ENCODE measurements around the gene ATF3. TPM values are rescaled to one million over a fixed set of nuclear protein-coding genes. Genes with fewer than 3 reads are reported as not detected.
A peak's percentile ranks its signal among the peaks of the same experiment; 100 is the strongest.
"Not testable (repeated sequence)": the region's sequence is repeated elsewhere in the genome, so short reads cannot be mapped to it uniquely, and the experiment has no call there.

Gene ATF3
- polyA plus RNA-seq, 3 donors = 10.4 to 227 (median 13.3) TPM

DNA sequence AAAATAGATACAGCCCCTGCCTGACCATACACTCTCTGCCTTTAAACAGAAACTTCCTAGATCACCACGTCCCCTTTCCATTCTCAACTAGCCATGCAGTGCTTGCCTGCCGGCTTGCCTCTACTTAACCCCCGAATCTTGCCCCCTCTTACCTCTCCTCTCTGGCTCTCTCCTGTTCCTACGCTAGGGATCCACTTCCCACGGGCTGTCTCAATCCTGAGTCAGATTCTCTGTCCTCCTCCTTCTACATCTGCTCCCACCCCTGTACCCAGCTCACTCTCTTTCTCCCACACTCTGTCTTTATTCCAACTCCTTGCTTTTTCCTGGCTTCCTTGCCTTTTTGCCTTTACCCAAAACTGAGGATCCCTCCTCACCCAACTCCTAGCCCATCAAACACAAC, 29.3 kb downstream of the ATF3 start:
- Histone ChIP-seq H4K20me1 (ENCODE audit: insufficient read depth, low read length) (no peaks in the 10 kb centered on the region), H3K4me2 (replicated peaks; ENCODE audit: extremely low read depth, low read length, poor library complexity, severe bottlenecking) (no peak overlapping the region), H3K4me3 (replicated peaks in 1 of 3; ENCODE audit: low read depth in 2 of 3, low read length in 3 of 3) (no peak overlapping the region), H3K27ac (ENCODE audit: low read depth in 1 of 2, low read length in 2 of 2) (no peak overlapping the region), H3K27me3 (ENCODE audit: control insufficient read depth in 2 of 2, insufficient read depth in 2 of 2, low read length in 2 of 2) (no peaks in the 10 kb centered on the region), H2AFZ (ENCODE audit: insufficient read depth, low read depth, low read length, poor library complexity, severe bottlenecking) (no peak overlapping the region), H3K9ac (ENCODE audit: insufficient read depth, low read length, poor library complexity, severe bottlenecking) (no peak overlapping the region), H3K36me3 (replicated peaks in 1 of 2; ENCODE audit: control insufficient read depth in 1 of 2, insufficient read depth in 2 of 2, low read length in 2 of 2) (no peaks in the 10 kb centered on the region), H3K4me1 (ENCODE audit: control insufficient read depth in 1 of 2, insufficient read depth in 2 of 2, low read length in 2 of 2) (peaks cover 45 to 46% of the 10 kb centered on the region in 2 donors), H3K9me3 (replicated peaks in 1 of 2; ENCODE audit: control insufficient read depth in 1 of 2, insufficient read depth in 1 of 2, low read length in 2 of 2) (peaks cover 5 to 9% of the 10 kb centered on the region in 2 donors), H3K79me2 (ENCODE audit: insufficient read depth, low read length) (no peaks in the 10 kb centered on the region)
- WGBS (ENCODE audit: insufficient coverage) = 69% methylated on average over 5 of the region's 5 CpGs
- peaks cover 53% of the 10 kb centered on the region for H3K4me1 Mint-ChIP-seq
- H3K36me3 Mint-ChIP-seq = peaks cover 0 to 3% of the 10 kb centered on the region in 2 donors
- intact Hi-C loops (cut with micrococcal nuclease) = no loop called here
- TF ChIP-seq, protein P1, sequence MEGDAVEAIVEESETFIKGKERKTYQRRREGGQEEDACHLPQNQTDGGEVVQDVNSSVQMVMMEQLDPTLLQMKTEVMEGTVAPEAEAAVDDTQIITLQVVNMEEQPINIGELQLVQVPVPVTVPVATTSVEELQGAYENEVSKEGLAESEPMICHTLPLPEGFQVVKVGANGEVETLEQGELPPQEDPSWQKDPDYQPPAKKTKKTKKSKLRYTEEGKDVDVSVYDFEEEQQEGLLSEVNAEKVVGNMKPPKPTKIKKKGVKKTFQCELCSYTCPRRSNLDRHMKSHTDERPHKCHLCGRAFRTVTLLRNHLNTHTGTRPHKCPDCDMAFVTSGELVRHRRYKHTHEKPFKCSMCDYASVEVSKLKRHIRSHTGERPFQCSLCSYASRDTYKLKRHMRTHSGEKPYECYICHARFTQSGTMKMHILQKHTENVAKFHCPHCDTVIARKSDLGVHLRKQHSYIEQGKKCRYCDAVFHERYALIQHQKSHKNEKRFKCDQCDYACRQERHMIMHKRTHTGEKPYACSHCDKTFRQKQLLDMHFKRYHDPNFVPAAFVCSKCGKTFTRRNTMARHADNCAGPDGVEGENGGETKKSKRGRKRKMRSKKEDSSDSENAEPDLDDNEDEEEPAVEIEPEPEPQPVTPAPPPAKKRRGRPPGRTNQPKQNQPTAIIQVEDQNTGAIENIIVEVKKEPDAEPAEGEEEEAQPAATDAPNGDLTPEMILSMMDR (IDR thresholded peaks at IDR 0.05) = no peak
- H3K4me3 Mint-ChIP-seq = no peak overlapping the region
- H3K9me3 Mint-ChIP-seq = peaks cover 4 to 17% (median 8%) of the 10 kb centered on the region in 7 donors
- DNase-seq = no peak
- peaks cover 0 to 2% (median 1%) of the 10 kb centered on the region in 3 donors for H3K27me3 Mint-ChIP-seq (ENCODE audit: low read depth in 3 of 3)
- H3K27ac Mint-ChIP-seq = peak overlapping the region; percentile 63 to 97 (median 87)

DNA sequence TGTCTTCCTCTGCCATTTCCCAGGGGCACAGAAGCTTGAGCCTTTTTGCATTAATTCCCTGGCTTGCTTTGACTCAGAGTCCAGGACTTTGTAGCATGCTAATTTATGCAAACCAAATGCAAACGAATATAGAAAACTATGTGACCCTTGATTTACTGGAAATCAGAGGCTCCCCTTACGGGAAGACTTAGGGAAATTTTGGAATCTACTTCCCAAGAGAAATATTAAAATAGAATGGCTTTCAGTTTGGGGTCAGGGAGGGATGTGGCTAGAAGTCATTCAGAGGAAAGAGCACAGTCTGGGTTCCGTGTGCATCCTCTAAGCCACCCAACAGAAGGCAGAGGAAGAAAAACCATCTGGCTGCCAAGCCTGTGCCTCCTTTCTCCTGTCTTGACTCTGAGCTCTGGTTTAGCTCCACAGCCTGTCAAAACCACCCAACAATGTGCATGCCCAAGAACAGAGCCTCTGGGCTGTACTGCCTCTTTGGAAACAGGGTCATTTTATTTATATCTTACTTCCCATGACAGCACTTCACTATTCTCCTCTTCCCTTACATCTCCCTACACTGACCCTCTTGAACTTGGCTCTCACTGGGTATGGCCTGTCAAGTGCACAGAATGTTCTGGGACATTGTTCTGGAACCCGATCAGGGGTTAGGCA, 30.1 kb downstream of the ATF3 start:
- Histone ChIP-seq H3K4me2 (replicated peaks; ENCODE audit: extremely low read depth, low read length, poor library complexity, severe bottlenecking) (no peak overlapping the region), H4K20me1 (ENCODE audit: insufficient read depth, low read length) (no peaks in the 10 kb centered on the region), H3K9me3 (replicated peaks in 1 of 2; ENCODE audit: control insufficient read depth in 1 of 2, insufficient read depth in 1 of 2, low read length in 2 of 2) (peaks cover 5 to 9% of the 10 kb centered on the region in 2 donors), H3K9ac (ENCODE audit: insufficient read depth, low read length, poor library complexity, severe bottlenecking) (no peak overlapping the region), H3K4me3 (replicated peaks in 1 of 3; ENCODE audit: low read depth in 2 of 3, low read length in 3 of 3) (no peak overlapping the region), H3K79me2 (ENCODE audit: insufficient read depth, low read length) (no peaks in the 10 kb centered on the region), H3K4me1 (ENCODE audit: control insufficient read depth in 1 of 2, insufficient read depth in 2 of 2, low read length in 2 of 2) (peaks cover 45 to 46% of the 10 kb centered on the region in 2 donors), H2AFZ (ENCODE audit: insufficient read depth, low read depth, low read length, poor library complexity, severe bottlenecking) (no peak overlapping the region), H3K27me3 (ENCODE audit: control insufficient read depth in 2 of 2, insufficient read depth in 2 of 2, low read length in 2 of 2) (no peaks in the 10 kb centered on the region), H3K27ac (ENCODE audit: low read depth in 1 of 2, low read length in 2 of 2) (no peak overlapping the region), H3K36me3 (replicated peaks in 1 of 2; ENCODE audit: control insufficient read depth in 1 of 2, insufficient read depth in 2 of 2, low read length in 2 of 2) (no peaks in the 10 kb centered on the region)
- DNase-seq = no peak
- peak overlapping the region in 3 of 7 donors; percentile 37 to 89 (median 68) for H3K27ac Mint-ChIP-seq
- H3K4me3 Mint-ChIP-seq = no peak overlapping the region
- H3K36me3 Mint-ChIP-seq = peaks cover 0 to 3% of the 10 kb centered on the region in 2 donors
- intact Hi-C loops (cut with micrococcal nuclease) = no loop called here
- TF ChIP-seq, protein P1 (IDR thresholded peaks at IDR 0.05) = no peak
- peaks cover 0 to 2% (median 1%) of the 10 kb centered on the region in 3 donors for H3K27me3 Mint-ChIP-seq (ENCODE audit: low read depth in 3 of 3)
- H3K9me3 Mint-ChIP-seq = peaks cover 4 to 17% (median 8%) of the 10 kb centered on the region in 7 donors
- peaks cover 51% of the 10 kb centered on the region for H3K4me1 Mint-ChIP-seq
- 44% methylated on average over 2 of the region's 4 CpGs for WGBS (ENCODE audit: insufficient coverage)

DNA sequence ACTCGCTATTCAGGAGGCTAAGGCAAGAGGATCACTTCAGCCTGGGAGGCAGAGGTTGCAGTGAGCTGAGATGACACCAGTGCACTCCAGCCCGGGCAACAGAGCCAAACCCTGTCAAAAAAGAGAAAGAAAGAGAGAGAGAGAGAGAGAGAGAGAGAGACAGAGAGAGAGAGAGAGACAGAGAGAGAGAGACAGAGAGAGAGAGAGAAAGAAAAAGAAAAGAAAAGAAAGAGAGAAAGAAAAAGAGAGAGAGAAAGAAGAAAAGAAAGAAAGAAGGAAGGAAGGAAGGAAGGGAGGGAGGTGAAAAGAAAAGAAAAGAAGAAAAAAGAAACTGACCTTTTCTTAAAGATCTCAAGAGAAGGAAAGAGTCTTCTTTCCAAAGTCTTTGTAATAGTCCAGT, 31.0 kb downstream of the ATF3 start:
- H3K36me3 Mint-ChIP-seq; H3K9me3 ChIP-seq (replicated peaks in 1 of 2; ENCODE audit: control insufficient read depth in 1 of 2, insufficient read depth in 1 of 2, low read length in 2 of 2); DNase-seq; H3K27ac ChIP-seq (ENCODE audit: low read depth in 1 of 2, low read length in 2 of 2); H3K27ac Mint-ChIP-seq; H3K36me3 ChIP-seq (replicated peaks in 1 of 2; ENCODE audit: control insufficient read depth in 1 of 2, insufficient read depth in 2 of 2, low read length in 2 of 2); H4K20me1 ChIP-seq (ENCODE audit: insufficient read depth, low read length); H2AFZ ChIP-seq (ENCODE audit: insufficient read depth, low read depth, low read length, poor library complexity, severe bottlenecking); H3K4me2 ChIP-seq (replicated peaks; ENCODE audit: extremely low read depth, low read length, poor library complexity, severe bottlenecking); intact Hi-C loops (cut with micrococcal nuclease); H3K4me3 ChIP-seq (replicated peaks in 1 of 3; ENCODE audit: low read depth in 2 of 3, low read length in 3 of 3); H3K4me3 Mint-ChIP-seq; H3K79me2 ChIP-seq (ENCODE audit: insufficient read depth, low read length); H3K27me3 Mint-ChIP-seq (ENCODE audit: low read depth in 3 of 3); H3K9ac ChIP-seq (ENCODE audit: insufficient read depth, low read length, poor library complexity, severe bottlenecking); H3K27me3 ChIP-seq (ENCODE audit: control insufficient read depth in 2 of 2, insufficient read depth in 2 of 2, low read length in 2 of 2): not testable (repeated sequence)
- peaks cover 42% of the 10 kb centered on the region in 2 donors for H3K4me1 ChIP-seq (ENCODE audit: control insufficient read depth in 1 of 2, insufficient read depth in 2 of 2, low read length in 2 of 2)
- 79% methylated on average over 2 of the region's 2 CpGs for WGBS (ENCODE audit: insufficient coverage)
- peaks cover 4 to 17% (median 8%) of the 10 kb centered on the region in 7 donors for H3K9me3 Mint-ChIP-seq
- peaks cover 48% of the 10 kb centered on the region for H3K4me1 Mint-ChIP-seq
